ENCODE results near the gene IGF2BP2.

GRCh38 chr3:185831195-185831594 is 6.4 kb upstream of the IGF2BP2 start:
- TF ChIP-seq CTCF (IDR thresholded peaks at IDR 0.05; ENCODE audit: low read length), result no peak
- no peak for TF ChIP-seq EZH2phosphoT487 (IDR thresholded peaks at IDR 0.05; ENCODE audit: low read length)
- no peak for TF ChIP-seq EZH2 (optimal IDR thresholded peaks at IDR 0.05; ENCODE audit: low read depth, low read length)

Measured in MM.1S (cell line).